Measurements from ENCODE around the gene CYP3A4.

DNA sequence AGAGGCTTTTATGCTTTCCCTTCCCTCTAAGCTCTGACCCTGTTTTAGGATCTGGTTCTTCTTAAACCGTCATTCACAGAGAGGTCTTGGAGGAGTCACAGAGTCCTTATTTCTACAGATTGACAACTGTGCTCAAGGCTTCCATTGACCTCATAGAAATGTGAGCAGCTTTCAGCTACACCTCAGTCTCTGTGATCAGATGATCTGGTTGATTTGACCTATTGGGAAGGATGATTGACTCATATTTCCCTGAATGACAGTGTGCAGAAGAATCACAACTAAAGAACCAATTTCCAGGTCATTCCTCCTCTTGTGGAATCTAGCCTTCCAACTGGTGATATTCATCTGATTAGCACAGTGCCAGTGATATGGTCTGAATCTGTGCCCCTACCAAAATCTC is 3.4 kb downstream of the CYP3A4 start:
- TF ChIP-seq POLR2A (IDR thresholded peaks at IDR 0.05; ENCODE audit: low read depth, low read length) (no peak), POLR2AphosphoS5 (IDR thresholded peaks at IDR 0.05; ENCODE audit: low read depth, low read length) (no peak), TAF1 (IDR thresholded peaks at IDR 0.05; ENCODE audit: borderline replicate concordance, low read depth, low read length) (no peak)

All from GM12892 (cell line).